SK-N-SH treated with all-trans-retinoic acid at 6 μM for 48 hours (cell line): ENCODE results near the gene RFX8.
A peak's percentile ranks its signal among the peaks of the same experiment; 100 is the strongest.
"Not testable (repeated sequence)": the region's sequence is repeated elsewhere in the genome, so short reads cannot be mapped to it uniquely, and the experiment has no call there.

Source experiments
- ATAC-seq: fragments of 200-7000 bp; cut with Tn5 transposase; 3 replicates; pipeline ENCODE4 v1.9.1; 2020; ENCODE audit warnings: mild to moderate bottlenecking, moderate library complexity
- ARNTL ChIP-seq: fragments of 450-650 bp; formaldehyde crosslinking; IDR thresholded peaks from 2 replicates; pipeline ENCODE4 v1.5.0; 2020; ENCODE audit warnings: low read depth, mild to moderate bottlenecking, moderate library complexity, borderline replicate concordance
- BACH2 ChIP-seq: fragments of 250-450 bp; sonication (Bioruptor Pico); IDR thresholded peaks from 2 replicates; pipeline ENCODE4 v1.9.0; 2021; ENCODE audit warnings: mild to moderate bottlenecking, borderline replicate concordance
- CREB5 ChIP-seq: fragments of 250-450 bp; sonication (Bioruptor Pico); IDR thresholded peaks from 2 replicates; pipeline ENCODE4 v1.5.1; 2020; ENCODE audit warnings: low read depth, mild to moderate bottlenecking, moderate library complexity
- CSDC2 ChIP-seq: fragments of 250-450 bp; sonication (Bioruptor Pico); IDR thresholded peaks from 2 replicates; pipeline ENCODE4 v1.5.0; 2020; ENCODE audit warnings: mild to moderate bottlenecking, moderate library complexity
- CSRNP3 ChIP-seq: fragments of 250-450 bp; sonication (Bioruptor Pico); IDR thresholded peaks from 2 replicates; pipeline ENCODE4 v1.5.1; 2021; ENCODE audit warnings: mild to moderate bottlenecking, moderate library complexity
- ESRRG ChIP-seq: fragments of 250-450 bp; sonication (Bioruptor Pico); IDR thresholded peaks from 2 replicates; pipeline ENCODE4 v1.6.1; 2021; ENCODE audit warnings: mild to moderate bottlenecking
- ISL1 ChIP-seq: fragments of 250-450 bp; sonication (Bioruptor Pico); IDR thresholded peaks from 2 replicates; pipeline ENCODE4 v2.1.2; 2022; ENCODE audit warnings: mild to moderate bottlenecking, moderate library complexity
- OSR1 ChIP-seq: fragments of 250-450 bp; sonication (Bioruptor Pico); IDR thresholded peaks from 2 replicates; pipeline ENCODE4 v1.8.0; 2022; ENCODE audit warnings: moderate library complexity, mild to moderate bottlenecking, inconsistent platforms
- PATZ1 ChIP-seq: fragments of 250-450 bp; sonication (Bioruptor Pico); IDR thresholded peaks from 2 replicates; pipeline ENCODE4 v1.8.0; 2020; ENCODE audit warnings: mild to moderate bottlenecking, moderate library complexity, borderline replicate concordance
- POU6F1 ChIP-seq: fragments of 250-450 bp; sonication (Bioruptor Pico); IDR thresholded peaks from 2 replicates; pipeline ENCODE4 v1.8.0; 2021; ENCODE audit warnings: low read depth, mild to moderate bottlenecking, moderate library complexity, borderline replicate concordance
- PPARA ChIP-seq: fragments of 250-450 bp; sonication (Bioruptor Pico); IDR thresholded peaks from 2 replicates; pipeline ENCODE4 v1.5.0; 2020; ENCODE audit warnings: mild to moderate bottlenecking, borderline replicate concordance
- RARB ChIP-seq: fragments of 250-450 bp; sonication (Bioruptor Pico); IDR thresholded peaks from 2 replicates; pipeline ENCODE4 v1.8.0; 2021; ENCODE audit warnings: mild to moderate bottlenecking, moderate library complexity
- SNAI2 ChIP-seq: fragments of 250-450 bp; sonication (Bioruptor Pico); IDR thresholded peaks from 2 replicates; pipeline ENCODE4 v1.5.0; 2020; ENCODE audit warnings: mild to moderate bottlenecking, moderate library complexity
- TCF4 ChIP-seq: fragments of 250-450 bp; sonication (Bioruptor Pico); IDR thresholded peaks from 2 replicates; pipeline ENCODE4 v1.8.0; 2021; ENCODE audit warnings: mild to moderate bottlenecking, moderate library complexity, borderline replicate concordance
- TOX ChIP-seq: fragments of 250-450 bp; sonication (Bioruptor Pico); IDR thresholded peaks from 2 replicates; pipeline ENCODE4 v1.8.0; 2021; ENCODE audit warnings: mild to moderate bottlenecking, moderate library complexity, borderline replicate concordance
- TSHZ2 ChIP-seq: fragments of 250-450 bp; sonication (Bioruptor Pico); IDR thresholded peaks from 2 replicates; pipeline ENCODE4 v1.5.0; 2020; ENCODE audit warnings: mild to moderate bottlenecking, moderate library complexity
- ZFP3 ChIP-seq: fragments of 250-450 bp; sonication (Bioruptor Pico); IDR thresholded peaks from 2 replicates; pipeline ENCODE4 v1.5.0; 2020; ENCODE audit warnings: mild to moderate bottlenecking, moderate library complexity
- ZFP30 ChIP-seq: fragments of 450-650 bp; formaldehyde crosslinking; IDR thresholded peaks from 2 replicates; pipeline ENCODE4 v1.5.0; 2022; ENCODE audit warnings: mild to moderate bottlenecking, moderate library complexity
- ZNF565 ChIP-seq: fragments of 450-650 bp; formaldehyde crosslinking; conservative IDR thresholded peaks from 2 replicates; pipeline ENCODE4 v1.5.0; 2020; ENCODE audit warnings: low read depth, mild to moderate bottlenecking, moderate library complexity
- ZNF70 ChIP-seq: fragments of 450-650 bp; formaldehyde crosslinking; IDR thresholded peaks from 2 replicates; pipeline ENCODE4 v1.5.0; 2020; ENCODE audit warnings: mild to moderate bottlenecking, moderate library complexity
- ZNF8 ChIP-seq: fragments of 450-650 bp; formaldehyde crosslinking; IDR thresholded peaks from 2 replicates; pipeline ENCODE4 v1.5.0; 2020; ENCODE audit warnings: mild to moderate bottlenecking, moderate library complexity

RFX8 gene

GRCh38 chr2:101508636-101509035 lies 33.7 kb upstream of the RFX8 start:
- TF ChIP-seq BACH2 (no peak), ZNF8 (CRISPR knock-in tag) (no peak), POU6F1 (CRISPR knock-in tag) (no peak), RARB (CRISPR knock-in tag) (no peak), TSHZ2 (no peak), ZFP3 (no peak), PATZ1 (CRISPR knock-in tag) (no peak), ARNTL (CRISPR knock-in tag) (no peak), OSR1 (no peak), CSDC2 (CRISPR knock-in tag) (no peak), ZFP30 (CRISPR knock-in tag) (no peak)
- no peak for ATAC-seq

- ATAC-seq: not testable (repeated sequence)
Observed at GRCh38 chr2:101505276-101505675, 30.4 kb upstream of the RFX8 start.

GRCh38 chr2:101504744-101505143 lies 29.8 kb upstream of the RFX8 start:
- not testable (repeated sequence) for ATAC-seq

- TF ChIP-seq CREB5 (CRISPR knock-in tag) (no peak), ZNF565 (CRISPR knock-in tag) (no peak), TCF4 (CRISPR knock-in tag) (no peak), OSR1 (no peak), SNAI2 (no peak), TOX (no peak), RARB (CRISPR knock-in tag) (no peak), ZNF70 (CRISPR knock-in tag) (no peak)
- no peak; the same call in 2 of the 3 replicates for ATAC-seq
Observed at GRCh38 chr2:101502095-101502494, 27.2 kb upstream of the RFX8 start.

- TF ChIP-seq ZNF565 (CRISPR knock-in tag): no peak
- TF ChIP-seq CSDC2 (CRISPR knock-in tag): no peak
- TF ChIP-seq OSR1: no peak
- no peak for TF ChIP-seq PPARA (CRISPR knock-in tag)
- TF ChIP-seq RARB (CRISPR knock-in tag): no peak
- no peak for TF ChIP-seq CREB5 (CRISPR knock-in tag)
- TF ChIP-seq ZFP3: no peak
- no peak for TF ChIP-seq ISL1 (CRISPR knock-in tag)
- no peak for TF ChIP-seq ZFP30 (CRISPR knock-in tag)
- TF ChIP-seq CSRNP3: no peak
- no peak for TF ChIP-seq TOX
- TF ChIP-seq TSHZ2: no peak
- no peak for TF ChIP-seq TCF4 (CRISPR knock-in tag)
- no peak for TF ChIP-seq ESRRG
- TF ChIP-seq ZNF8 (CRISPR knock-in tag): no peak
- ATAC-seq: peak; percentile 50
Observed at GRCh38 chr2:101501443-101501842, 26.5 kb upstream of the RFX8 start.
